ENCODE measurements around the gene TM4SF4. TPM values are rescaled to one million over a fixed set of nuclear protein-coding genes. Genes with fewer than 3 reads are reported as not detected.

TM4SF4 gene
- total RNA-seq, 1 experiment from 2014 or later = not detected

- no peak overlapping the region for H3K9ac ChIP-seq (ENCODE audit: extremely low read depth, insufficient read length, low read length)
- H3K27me3 Mint-ChIP-seq (ENCODE audit: low read depth) = peaks cover 1% of the 10 kb centered on the region
- no peak overlapping the region for H3K27ac ChIP-seq (ENCODE audit: insufficient read length, low read depth, low read length)
- H4K5ac ChIP-seq (ENCODE audit: insufficient read length, low read depth, low read length) = no peak overlapping the region
- no peak for TF ChIP-seq CTCF (conservative IDR thresholded peaks at IDR 0.05)
- no peak overlapping the region for H2BK12ac ChIP-seq (ENCODE audit: insufficient read length, low read depth, low read length)
- no peak overlapping the region for H3K14ac ChIP-seq (ENCODE audit: insufficient read depth, low read length)
- H3K27me3 ChIP-seq (ENCODE audit: insufficient read depth, low read length) = no peaks in the 10 kb centered on the region
- H4K8ac ChIP-seq (replicated peaks; ENCODE audit: insufficient read length, low read depth, low read length) = no peak overlapping the region
- H3K79me1 ChIP-seq (ENCODE audit: insufficient read depth, low read depth, low read length, poor library complexity, severe bottlenecking) = no peaks in the 10 kb centered on the region
- H3K18ac ChIP-seq (ENCODE audit: insufficient read length, low read depth, low read length) = no peak overlapping the region
- no peaks in the 10 kb centered on the region for H3K23me2 ChIP-seq (ENCODE audit: insufficient read length, low read depth, low read length, poor library complexity, severe bottlenecking)
- H3K4me3 Mint-ChIP-seq = no peak overlapping the region
- H3K4me1 ChIP-seq (ENCODE audit: insufficient read depth, low read length) = no peaks in the 10 kb centered on the region
- H3K56ac ChIP-seq (ENCODE audit: insufficient read length, low read depth, low read length) = no peak overlapping the region
- H2AK5ac ChIP-seq (ENCODE audit: insufficient read length, low read length) = no peak overlapping the region
- H3K23ac ChIP-seq (ENCODE audit: insufficient read length, low read depth, low read length) = no peak overlapping the region
- H3K9me3 ChIP-seq (ENCODE audit: control insufficient read depth, low read depth, low read length) = no peaks in the 10 kb centered on the region
- H3K4ac ChIP-seq (ENCODE audit: low read depth, low read length) = no peak overlapping the region
- H2BK5ac ChIP-seq (ENCODE audit: insufficient read length, low read length) = no peak overlapping the region
- H3T11ph ChIP-seq (ENCODE audit: low read length) = no peak overlapping the region
- H3K4me2 ChIP-seq (ENCODE audit: insufficient read depth, insufficient read length, low read length) = no peak overlapping the region
- no peak for DNase-seq
- no peak overlapping the region for H2AFZ ChIP-seq (ENCODE audit: low read length)
- peaks cover 6 to 8% of the 10 kb centered on the region in 2 experiments for H3K4me1 Mint-ChIP-seq
- WGBS (ENCODE audit: extremely low coverage, insufficient read length, low lambda C conversion rate) = no CpG with 5 or more reads among the region's 2 CpGs
- no peak overlapping the region for H2BK15ac ChIP-seq (ENCODE audit: low read depth, low read length)
- H3K27ac Mint-ChIP-seq = no peak overlapping the region
- H2BK120ac ChIP-seq (ENCODE audit: low read depth, low read length, poor library complexity, severe bottlenecking) = no peak overlapping the region
- H3K79me2 ChIP-seq (ENCODE audit: insufficient read depth, low read length) = no peaks in the 10 kb centered on the region
- peaks cover 0 to 2% (median 0%) of the 10 kb centered on the region in 3 experiments; a peak in 2 of 7 replicates for H3K36me3 Mint-ChIP-seq (ENCODE audit: insufficient read depth in 1 of 3, low read depth in 3 of 3)
- no peak overlapping the region for H4K91ac ChIP-seq (ENCODE audit: insufficient read length, low read depth, low read length)
- no peak overlapping the region for H2BK20ac ChIP-seq (ENCODE audit: low read depth, low read length, poor library complexity, severe bottlenecking)
- no peaks in the 10 kb centered on the region; a peak in 1 of 5 replicates for H3K9me3 Mint-ChIP-seq
- H4K20me1 ChIP-seq (ENCODE audit: control insufficient read depth, insufficient read depth, insufficient read length) = no peaks in the 10 kb centered on the region
Observed at GRCh38 chr3:149514471-149514870, 40.0 kb downstream of the TM4SF4 start.
